ENCODE results near the gene SIPA1L2.

The SIPA1L2 gene

DNA sequence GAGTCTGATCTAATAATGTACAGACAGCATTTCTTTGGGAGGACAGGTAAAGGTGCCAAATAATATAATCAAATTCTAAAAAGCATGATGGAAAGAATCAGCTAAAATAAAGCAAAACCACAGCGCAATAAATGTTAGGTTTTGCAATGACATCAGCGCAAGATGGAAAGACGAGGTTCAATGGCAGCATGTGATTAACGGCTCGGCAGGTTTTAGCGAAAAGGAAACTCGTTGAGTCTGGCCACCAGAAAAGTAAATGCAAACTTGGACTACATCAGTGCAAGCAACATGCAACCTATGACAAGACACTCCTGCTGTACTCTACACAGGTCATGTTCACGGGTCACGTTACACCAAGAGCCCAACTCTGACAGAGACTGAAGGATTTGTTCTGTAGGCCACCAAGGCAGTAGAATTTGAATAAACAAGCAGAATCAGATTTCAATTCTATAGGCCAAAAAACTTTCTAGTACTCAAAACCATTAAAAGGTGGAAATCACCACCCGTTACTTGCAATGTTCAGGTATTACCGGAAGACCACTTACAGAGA is 4.5 kb downstream of the SIPA1L2 start:
- peaks cover 6% of the 10 kb centered on the region for H3K27me3 ChIP-seq (ENCODE audit: insufficient read depth, poor library complexity, severe bottlenecking)
- H3K4me3 ChIP-seq (replicated peaks; ENCODE audit: insufficient read depth, low read length): no peak overlapping the region
- H3K27ac ChIP-seq (replicated peaks): no peak overlapping the region
- no peak for DNase-seq (ENCODE audit: low read depth in 1 of 2, low spot score in 1 of 2)
- no peak for TF ChIP-seq SPI1 (IDR thresholded peaks at IDR 0.05; ENCODE audit: borderline replicate concordance, low read depth)
- TF ChIP-seq GABPA (IDR thresholded peaks at IDR 0.05; ENCODE audit: low read depth): no peak
- TF ChIP-seq POLR2AphosphoS5 (IDR thresholded peaks at IDR 0.05; ENCODE audit: low read depth): no peak
- TF ChIP-seq, protein P1, sequence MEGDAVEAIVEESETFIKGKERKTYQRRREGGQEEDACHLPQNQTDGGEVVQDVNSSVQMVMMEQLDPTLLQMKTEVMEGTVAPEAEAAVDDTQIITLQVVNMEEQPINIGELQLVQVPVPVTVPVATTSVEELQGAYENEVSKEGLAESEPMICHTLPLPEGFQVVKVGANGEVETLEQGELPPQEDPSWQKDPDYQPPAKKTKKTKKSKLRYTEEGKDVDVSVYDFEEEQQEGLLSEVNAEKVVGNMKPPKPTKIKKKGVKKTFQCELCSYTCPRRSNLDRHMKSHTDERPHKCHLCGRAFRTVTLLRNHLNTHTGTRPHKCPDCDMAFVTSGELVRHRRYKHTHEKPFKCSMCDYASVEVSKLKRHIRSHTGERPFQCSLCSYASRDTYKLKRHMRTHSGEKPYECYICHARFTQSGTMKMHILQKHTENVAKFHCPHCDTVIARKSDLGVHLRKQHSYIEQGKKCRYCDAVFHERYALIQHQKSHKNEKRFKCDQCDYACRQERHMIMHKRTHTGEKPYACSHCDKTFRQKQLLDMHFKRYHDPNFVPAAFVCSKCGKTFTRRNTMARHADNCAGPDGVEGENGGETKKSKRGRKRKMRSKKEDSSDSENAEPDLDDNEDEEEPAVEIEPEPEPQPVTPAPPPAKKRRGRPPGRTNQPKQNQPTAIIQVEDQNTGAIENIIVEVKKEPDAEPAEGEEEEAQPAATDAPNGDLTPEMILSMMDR (IDR thresholded peaks at IDR 0.05; ENCODE audit: insufficient read depth, low read length): no peak
- TF ChIP-seq, protein P2, sequence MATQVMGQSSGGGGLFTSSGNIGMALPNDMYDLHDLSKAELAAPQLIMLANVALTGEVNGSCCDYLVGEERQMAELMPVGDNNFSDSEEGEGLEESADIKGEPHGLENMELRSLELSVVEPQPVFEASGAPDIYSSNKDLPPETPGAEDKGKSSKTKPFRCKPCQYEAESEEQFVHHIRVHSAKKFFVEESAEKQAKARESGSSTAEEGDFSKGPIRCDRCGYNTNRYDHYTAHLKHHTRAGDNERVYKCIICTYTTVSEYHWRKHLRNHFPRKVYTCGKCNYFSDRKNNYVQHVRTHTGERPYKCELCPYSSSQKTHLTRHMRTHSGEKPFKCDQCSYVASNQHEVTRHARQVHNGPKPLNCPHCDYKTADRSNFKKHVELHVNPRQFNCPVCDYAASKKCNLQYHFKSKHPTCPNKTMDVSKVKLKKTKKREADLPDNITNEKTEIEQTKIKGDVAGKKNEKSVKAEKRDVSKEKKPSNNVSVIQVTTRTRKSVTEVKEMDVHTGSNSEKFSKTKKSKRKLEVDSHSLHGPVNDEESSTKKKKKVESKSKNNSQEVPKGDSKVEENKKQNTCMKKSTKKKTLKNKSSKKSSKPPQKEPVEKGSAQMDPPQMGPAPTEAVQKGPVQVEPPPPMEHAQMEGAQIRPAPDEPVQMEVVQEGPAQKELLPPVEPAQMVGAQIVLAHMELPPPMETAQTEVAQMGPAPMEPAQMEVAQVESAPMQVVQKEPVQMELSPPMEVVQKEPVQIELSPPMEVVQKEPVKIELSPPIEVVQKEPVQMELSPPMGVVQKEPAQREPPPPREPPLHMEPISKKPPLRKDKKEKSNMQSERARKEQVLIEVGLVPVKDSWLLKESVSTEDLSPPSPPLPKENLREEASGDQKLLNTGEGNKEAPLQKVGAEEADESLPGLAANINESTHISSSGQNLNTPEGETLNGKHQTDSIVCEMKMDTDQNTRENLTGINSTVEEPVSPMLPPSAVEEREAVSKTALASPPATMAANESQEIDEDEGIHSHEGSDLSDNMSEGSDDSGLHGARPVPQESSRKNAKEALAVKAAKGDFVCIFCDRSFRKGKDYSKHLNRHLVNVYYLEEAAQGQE (IDR thresholded peaks at IDR 0.05; ENCODE audit: insufficient replicate concordance, low read depth): no peak

DNA sequence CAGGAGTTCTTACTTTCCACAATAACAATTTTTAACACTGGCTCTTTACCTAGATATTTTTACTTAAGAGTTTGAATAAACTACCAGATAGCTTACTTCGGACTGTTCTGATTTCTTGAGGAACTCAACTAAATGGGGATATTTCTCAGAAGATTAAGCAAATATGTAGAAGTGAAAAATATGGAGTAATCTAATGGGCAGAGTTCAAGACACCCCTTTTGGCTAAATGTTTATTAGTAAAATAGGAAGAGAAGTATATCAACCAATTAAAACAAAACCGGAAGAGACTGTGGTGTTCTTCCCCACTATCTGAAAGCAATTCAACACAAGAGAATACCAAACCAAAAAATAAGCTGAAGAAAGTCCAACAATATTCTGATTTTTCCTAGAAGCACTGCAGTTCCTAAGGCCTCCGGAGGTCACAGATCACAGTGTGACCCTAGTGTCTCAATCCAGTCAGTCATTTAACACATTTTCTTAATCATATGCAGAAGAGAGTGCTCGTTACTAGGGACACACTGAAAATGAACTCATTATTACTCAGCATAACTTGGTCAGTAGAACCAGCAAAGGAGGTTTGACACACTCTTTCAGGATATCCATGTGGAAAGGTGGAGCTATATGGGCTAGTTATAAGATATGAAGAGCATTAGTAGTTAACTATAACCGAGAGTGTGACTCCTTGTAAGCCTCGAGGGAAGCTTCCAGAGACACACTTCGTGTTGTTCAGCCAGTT is 5.2 kb downstream of the SIPA1L2 start:
- no peak overlapping the region for H3K4me3 ChIP-seq (replicated peaks; ENCODE audit: insufficient read depth, low read length)
- no peak for DNase-seq (ENCODE audit: low read depth in 1 of 2, low spot score in 1 of 2)
- H3K27ac ChIP-seq (replicated peaks): no peak overlapping the region
- no peak for TF ChIP-seq POLR2AphosphoS5 (IDR thresholded peaks at IDR 0.05; ENCODE audit: low read depth)
- TF ChIP-seq, protein P1 (IDR thresholded peaks at IDR 0.05; ENCODE audit: insufficient read depth, low read length): no peak
- TF ChIP-seq GABPA (IDR thresholded peaks at IDR 0.05; ENCODE audit: low read depth): no peak
- peaks cover 6% of the 10 kb centered on the region for H3K27me3 ChIP-seq (ENCODE audit: insufficient read depth, poor library complexity, severe bottlenecking)

DNA sequence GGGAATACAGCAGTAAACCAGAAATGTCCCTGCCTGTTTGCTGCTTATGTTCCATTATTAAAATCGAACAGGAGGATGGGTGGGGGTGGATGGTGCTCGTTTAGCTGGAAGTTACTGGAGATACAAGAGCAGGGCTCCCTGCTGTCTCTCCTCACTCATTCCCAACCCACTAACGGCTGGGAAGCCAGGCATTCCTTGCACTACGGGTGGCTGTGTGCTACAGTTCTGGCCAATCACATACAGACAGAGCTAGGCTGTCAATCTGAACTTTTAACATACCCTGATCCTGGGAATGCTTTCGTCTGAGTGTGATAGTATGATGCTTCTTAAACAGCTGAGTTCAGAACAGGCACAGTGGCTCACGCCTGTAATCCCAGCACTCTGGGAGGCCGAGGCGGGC is 7.0 kb downstream of the SIPA1L2 start:
- no peak for DNase-seq (ENCODE audit: low read depth in 1 of 2, low spot score in 1 of 2)
- Histone ChIP-seq H3K27ac (replicated peaks) (no peak overlapping the region), H3K27me3 (ENCODE audit: insufficient read depth, poor library complexity, severe bottlenecking) (no peaks in the 10 kb centered on the region), H3K4me3 (replicated peaks; ENCODE audit: insufficient read depth, low read length) (no peak overlapping the region)
- TF ChIP-seq POLR2AphosphoS5 (IDR thresholded peaks at IDR 0.05; ENCODE audit: low read depth) (no peak), SPI1 (IDR thresholded peaks at IDR 0.05; ENCODE audit: borderline replicate concordance, low read depth) (no peak), GABPA (IDR thresholded peaks at IDR 0.05; ENCODE audit: low read depth) (no peak)
- TF ChIP-seq, protein P2 (IDR thresholded peaks at IDR 0.05; ENCODE audit: insufficient replicate concordance, low read depth): no peak
- TF ChIP-seq, protein P1 (IDR thresholded peaks at IDR 0.05; ENCODE audit: insufficient read depth, low read length): no peak

Data from HL-60 (cell line).